ENCODE data around the gene SELENOW. TPM values are rescaled to one million over a fixed set of nuclear protein-coding genes. Genes with fewer than 3 reads are reported as not detected.

The SELENOW gene
- total and polyA plus RNA-seq, 2 of the 4 experiments (the other 2 are of a cell fraction) = 61.3 to 217 TPM

DNA sequence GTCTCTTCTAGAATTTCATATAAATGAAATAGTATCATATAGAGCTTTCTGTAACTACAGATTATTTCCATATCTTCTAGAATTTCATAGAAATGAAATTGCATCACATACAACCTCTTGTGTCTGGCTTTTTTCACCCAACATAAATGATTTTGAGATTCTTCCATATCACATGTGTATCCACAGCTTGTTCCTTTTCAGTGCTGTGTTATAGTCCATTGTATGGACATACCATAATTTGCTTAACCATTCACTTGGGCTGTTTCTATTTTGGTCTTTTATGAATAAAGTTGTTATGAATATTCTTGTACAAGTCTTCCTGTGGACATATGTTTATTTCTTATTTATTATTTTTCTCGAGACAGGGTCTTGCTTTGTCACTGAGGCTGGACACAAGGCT lies 14.1 kb downstream of the SELENOW start:
- H3K14ac ChIP-seq (replicated peaks; ENCODE audit: low read depth, low read length) = no peak overlapping the region
- no peak overlapping the region for H2BK5ac ChIP-seq (ENCODE audit: low read depth, low read length, poor library complexity, severe bottlenecking)
- no peaks in the 10 kb centered on the region for H4K20me1 ChIP-seq (ENCODE audit: insufficient read depth, low read length)
- TF ChIP-seq POLR2A (IDR thresholded peaks at IDR 0.05; ENCODE audit: low read depth, low read length) = no peak
- TF ChIP-seq MXI1 (IDR thresholded peaks at IDR 0.05; ENCODE audit: borderline replicate concordance, low read depth, low read length) = no peak
- TF ChIP-seq RAD21 (IDR thresholded peaks at IDR 0.05; ENCODE audit: low read length) = no peak
- no peak for TF ChIP-seq CEBPB (IDR thresholded peaks at IDR 0.05; ENCODE audit: low read depth, low read length)
- TF ChIP-seq, protein P1, sequence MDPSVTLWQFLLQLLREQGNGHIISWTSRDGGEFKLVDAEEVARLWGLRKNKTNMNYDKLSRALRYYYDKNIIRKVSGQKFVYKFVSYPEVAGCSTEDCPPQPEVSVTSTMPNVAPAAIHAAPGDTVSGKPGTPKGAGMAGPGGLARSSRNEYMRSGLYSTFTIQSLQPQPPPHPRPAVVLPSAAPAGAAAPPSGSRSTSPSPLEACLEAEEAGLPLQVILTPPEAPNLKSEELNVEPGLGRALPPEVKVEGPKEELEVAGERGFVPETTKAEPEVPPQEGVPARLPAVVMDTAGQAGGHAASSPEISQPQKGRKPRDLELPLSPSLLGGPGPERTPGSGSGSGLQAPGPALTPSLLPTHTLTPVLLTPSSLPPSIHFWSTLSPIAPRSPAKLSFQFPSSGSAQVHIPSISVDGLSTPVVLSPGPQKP (IDR thresholded peaks at IDR 0.05; ENCODE audit: borderline replicate concordance, low read depth, low read length) = no peak
- no peak for TF ChIP-seq NFE2L2 (IDR thresholded peaks at IDR 0.05; ENCODE audit: low read depth, low read length)
- no peak for TF ChIP-seq CHD1 (IDR thresholded peaks at IDR 0.05; ENCODE audit: low read depth, low read length)
- no peak for TF ChIP-seq RFX5 (IDR thresholded peaks at IDR 0.05; ENCODE audit: low read depth, low read length)
- no peak for TF ChIP-seq RCOR1 (IDR thresholded peaks at IDR 0.05; ENCODE audit: insufficient replicate concordance, low read length)
- TF ChIP-seq FOS (IDR thresholded peaks at IDR 0.05; ENCODE audit: low read depth, low read length) = no peak
- TF ChIP-seq MAFK (IDR thresholded peaks at IDR 0.05; ENCODE audit: low read depth, low read length) = no peak
- TF ChIP-seq, protein P2, sequence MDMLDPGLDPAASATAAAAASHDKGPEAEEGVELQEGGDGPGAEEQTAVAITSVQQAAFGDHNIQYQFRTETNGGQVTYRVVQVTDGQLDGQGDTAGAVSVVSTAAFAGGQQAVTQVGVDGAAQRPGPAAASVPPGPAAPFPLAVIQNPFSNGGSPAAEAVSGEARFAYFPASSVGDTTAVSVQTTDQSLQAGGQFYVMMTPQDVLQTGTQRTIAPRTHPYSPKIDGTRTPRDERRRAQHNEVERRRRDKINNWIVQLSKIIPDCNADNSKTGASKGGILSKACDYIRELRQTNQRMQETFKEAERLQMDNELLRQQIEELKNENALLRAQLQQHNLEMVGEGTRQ (IDR thresholded peaks at IDR 0.05; ENCODE audit: low read depth, low read length) = no peak
- TF ChIP-seq SMC3 (IDR thresholded peaks at IDR 0.05; ENCODE audit: low read depth, low read length) = no peak
- TF ChIP-seq MAZ (IDR thresholded peaks at IDR 0.05; ENCODE audit: borderline replicate concordance, low read depth, low read length) = no peak
- TF ChIP-seq, protein P3, sequence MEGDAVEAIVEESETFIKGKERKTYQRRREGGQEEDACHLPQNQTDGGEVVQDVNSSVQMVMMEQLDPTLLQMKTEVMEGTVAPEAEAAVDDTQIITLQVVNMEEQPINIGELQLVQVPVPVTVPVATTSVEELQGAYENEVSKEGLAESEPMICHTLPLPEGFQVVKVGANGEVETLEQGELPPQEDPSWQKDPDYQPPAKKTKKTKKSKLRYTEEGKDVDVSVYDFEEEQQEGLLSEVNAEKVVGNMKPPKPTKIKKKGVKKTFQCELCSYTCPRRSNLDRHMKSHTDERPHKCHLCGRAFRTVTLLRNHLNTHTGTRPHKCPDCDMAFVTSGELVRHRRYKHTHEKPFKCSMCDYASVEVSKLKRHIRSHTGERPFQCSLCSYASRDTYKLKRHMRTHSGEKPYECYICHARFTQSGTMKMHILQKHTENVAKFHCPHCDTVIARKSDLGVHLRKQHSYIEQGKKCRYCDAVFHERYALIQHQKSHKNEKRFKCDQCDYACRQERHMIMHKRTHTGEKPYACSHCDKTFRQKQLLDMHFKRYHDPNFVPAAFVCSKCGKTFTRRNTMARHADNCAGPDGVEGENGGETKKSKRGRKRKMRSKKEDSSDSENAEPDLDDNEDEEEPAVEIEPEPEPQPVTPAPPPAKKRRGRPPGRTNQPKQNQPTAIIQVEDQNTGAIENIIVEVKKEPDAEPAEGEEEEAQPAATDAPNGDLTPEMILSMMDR (conservative IDR thresholded peaks at IDR 0.05; ENCODE audit: low read depth, low read length) = no peak
- no peak for TF ChIP-seq BHLHE40 (IDR thresholded peaks at IDR 0.05; ENCODE audit: low read depth, low read length)
- H2AK5ac ChIP-seq (ENCODE audit: low read depth, low read length) = no peak overlapping the region
- H3K27me3 ChIP-seq (ENCODE audit: control insufficient read depth, insufficient read depth, low read length) = no peaks in the 10 kb centered on the region; the same call in 1 of the 2 replicates
- POLR2A ChIA-PET (ENCODE audit: unreplicated experiment) = no interaction called here
- WGBS, 2 experiments (ENCODE audit: extremely low coverage in 2 of 2, insufficient read length in 1 of 2) = no CpG with 5 or more reads among the region's 1 CpG
- no peak overlapping the region for H2BK120ac ChIP-seq (ENCODE audit: low read depth, low read length)
- no peaks in the 10 kb centered on the region for H3K4me1 ChIP-seq (ENCODE audit: control insufficient read depth, insufficient read depth, low read length)
- no peaks in the 10 kb centered on the region for H3K9me1 ChIP-seq (ENCODE audit: insufficient read depth, low read length)
- H3K9ac ChIP-seq (ENCODE audit: low read depth, low read length) = no peak overlapping the region
- dilution Hi-C loops (cut with HindIII; ENCODE audit: low sequenced_read_pairs, unreplicated experiment) = no loop called here
- no peak overlapping the region for H3K18ac ChIP-seq (ENCODE audit: low read depth, low read length)
- no peak overlapping the region for H4K8ac ChIP-seq (ENCODE audit: low read depth in 2 of 2, low read length in 2 of 2)
- H4K5ac ChIP-seq (ENCODE audit: low read depth, low read length) = no peak overlapping the region
- DNase-seq (no peak), ATAC-seq (ENCODE audit: low read depth) (no peak)
- H3K79me1 ChIP-seq (ENCODE audit: low read depth in 1 of 2, low read length in 2 of 2) = no peaks in the 10 kb centered on the region
- CTCF ChIA-PET = no interaction called here
- H4K91ac ChIP-seq (ENCODE audit: insufficient read depth, low read depth, low read length) = no peak overlapping the region
- no peak overlapping the region for H2BK15ac ChIP-seq (ENCODE audit: low read depth, low read length)
- no peak overlapping the region for H3K4me3 ChIP-seq (ENCODE audit: insufficient read depth, low read depth, low read length)
- no peaks in the 10 kb centered on the region for H3K36me3 ChIP-seq (ENCODE audit: control insufficient read depth, insufficient read depth, low read length)
- H2AFZ ChIP-seq (replicated peaks; ENCODE audit: low read length, poor library complexity) = no peak overlapping the region
- H3K27ac ChIP-seq (ENCODE audit: insufficient read depth, low read length) = no peak overlapping the region
- intact Hi-C loops (cut with micrococcal nuclease) = no loop called here
- no peak overlapping the region for H3K56ac ChIP-seq (ENCODE audit: extremely low read depth, insufficient read depth, low read length)
- H2BK20ac ChIP-seq (ENCODE audit: low read depth, low read length) = no peak overlapping the region
- H3K23ac ChIP-seq (ENCODE audit: low read depth, low read length) = no peak overlapping the region
- no peak overlapping the region for H3K4me2 ChIP-seq (ENCODE audit: low read depth, low read length)
- in situ Hi-C loops (cut with MboI; ENCODE audit: low sequenced_read_pairs) = no loop called here
- no TSS peak for BruUV-seq (replicated peaks)
- no peak overlapping the region for H2AK9ac ChIP-seq (replicated peaks; ENCODE audit: low read depth, low read length, poor library complexity)
- no peaks in the 10 kb centered on the region for H3K9me3 ChIP-seq (ENCODE audit: control insufficient read depth, insufficient read depth, low read length)
- no peak overlapping the region for H3K4ac ChIP-seq (ENCODE audit: low read depth, low read length)

Measured in IMR-90 (cell line).